ENCODE measurements around the gene PLXDC2.

Gene PLXDC2

DNA sequence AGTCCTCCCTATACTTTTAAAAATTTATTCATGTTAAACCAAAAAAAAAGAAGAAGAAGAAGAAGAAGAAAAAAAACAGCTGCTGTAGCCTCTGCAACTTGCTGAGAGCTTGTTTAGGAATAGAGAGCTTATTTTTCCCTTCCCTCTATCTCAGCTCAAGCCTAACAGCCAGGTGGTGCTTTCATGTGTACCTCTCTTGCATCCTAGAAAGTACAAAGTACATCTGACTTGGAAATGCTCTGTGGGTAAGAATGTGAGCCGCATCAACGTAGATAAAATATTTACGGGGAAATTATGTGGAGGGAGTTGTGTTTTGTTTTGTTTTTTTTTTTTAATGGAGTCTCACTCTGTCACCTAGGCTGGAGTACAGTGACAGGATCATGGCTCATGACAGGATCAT is 99.6 kb downstream of the PLXDC2 start:
- DNase-seq: no peak

- no peak for DNase-seq
These were observed 101.7 kb downstream of the PLXDC2 start for GRCh38 chr10:19917751-19918478.

GRCh38 chr10:19918794-19919193 is 102.6 kb downstream of the PLXDC2 start:
- DNase-seq: no peak

- DNase-seq: no peak
These were observed 103.4 kb downstream of the PLXDC2 start for GRCh38 chr10:19919671-19920070.

- DNase-seq: no peak
These were observed 104.0 kb downstream of the PLXDC2 start for GRCh38 chr10:19920075-19920726.

DNA sequence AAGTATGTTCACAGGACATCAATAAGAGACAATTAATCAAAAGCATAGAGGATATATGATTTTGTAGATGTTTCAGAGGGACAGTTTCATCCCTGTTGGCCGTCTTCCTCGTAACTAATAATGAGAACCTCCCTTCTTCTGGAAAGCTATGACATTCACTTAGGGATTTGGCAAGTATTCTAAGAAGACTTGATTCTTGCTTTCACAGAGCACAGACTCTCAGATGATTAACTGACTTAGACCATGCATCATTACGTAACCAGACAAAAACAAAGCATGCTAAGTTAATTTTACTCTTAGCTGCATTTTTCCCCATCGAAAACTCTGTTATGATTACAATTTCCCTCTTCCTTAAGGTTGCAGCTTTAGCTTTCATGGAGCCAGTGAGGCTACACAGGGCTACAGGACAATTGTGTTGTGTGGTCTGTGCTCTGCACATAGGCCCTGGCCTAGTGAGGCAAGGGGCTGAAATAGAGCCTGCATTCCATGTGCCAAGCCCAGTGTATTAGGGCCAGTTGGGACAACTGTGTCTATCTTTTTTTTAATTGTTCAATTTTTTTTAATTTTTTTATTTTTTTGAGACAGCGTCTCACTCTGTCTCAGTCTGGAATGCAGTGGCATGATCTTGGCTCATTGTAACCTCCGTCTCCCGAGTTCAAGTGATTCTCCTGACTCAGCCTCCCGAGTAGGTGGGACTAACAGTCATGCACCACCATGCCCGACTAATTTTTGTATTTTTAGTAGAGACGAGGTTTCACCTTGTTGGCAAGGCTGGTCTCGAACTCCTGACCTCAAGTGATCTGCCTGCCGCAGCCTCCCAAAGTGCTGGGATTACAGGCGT is 105.3 kb downstream of the PLXDC2 start:
- DNase-seq: no peak

DNA sequence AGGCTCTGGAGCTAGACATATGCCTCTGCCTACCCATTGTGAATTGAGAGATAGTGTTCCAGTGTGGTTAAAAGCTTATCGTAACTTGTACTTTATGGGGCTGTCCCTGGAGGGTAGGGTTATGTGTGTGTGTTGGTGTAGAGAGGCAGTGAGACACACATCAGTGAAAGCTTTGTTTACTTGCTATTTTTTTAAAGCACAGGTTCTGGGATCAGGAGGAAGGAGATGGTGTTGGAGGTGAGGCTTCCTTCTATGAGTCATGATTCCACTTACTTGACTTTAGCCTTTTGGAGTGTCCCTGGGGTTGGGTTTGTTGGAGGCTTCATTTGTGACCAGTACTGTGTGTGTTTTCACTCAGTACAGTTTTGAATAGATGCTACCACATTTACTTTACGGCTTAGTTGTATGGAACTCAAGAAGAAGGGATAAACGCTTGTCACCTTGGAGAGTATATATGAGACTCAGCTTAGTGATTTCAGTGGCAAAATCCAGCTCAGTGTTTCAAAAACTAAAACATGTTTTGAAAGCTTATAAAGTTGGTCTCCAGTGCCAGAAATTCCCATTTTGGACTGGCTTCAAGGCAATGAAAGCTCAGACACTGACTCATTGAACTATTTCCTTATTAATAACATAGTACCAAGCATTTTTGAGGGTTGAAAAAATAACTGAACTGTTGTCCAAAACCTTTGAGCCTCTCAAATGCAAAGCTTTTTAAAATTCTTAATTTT is 106.2 kb downstream of the PLXDC2 start:
- no peak for DNase-seq

GRCh38 chr10:19925064-19925463 is 108.8 kb downstream of the PLXDC2 start:
- no peak for DNase-seq

DNA sequence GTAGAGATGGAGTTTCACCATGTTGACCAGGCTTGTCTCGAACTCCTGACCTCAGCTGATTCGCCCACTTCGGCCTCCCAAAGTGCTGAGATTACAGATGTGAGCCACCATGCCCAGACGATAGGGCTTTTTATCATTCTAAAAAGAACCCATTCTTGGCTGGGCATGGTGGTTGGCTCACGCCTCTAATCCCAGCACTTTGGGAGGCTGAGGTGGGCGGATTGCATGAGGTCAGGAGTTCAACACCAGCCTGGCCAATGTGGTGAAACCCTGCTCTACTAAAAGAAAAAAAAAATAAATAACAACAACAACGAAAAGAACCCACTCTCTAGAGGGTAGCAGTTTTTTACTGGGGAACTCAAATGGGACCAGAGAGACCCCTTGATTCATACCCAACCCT is 112.7 kb downstream of the PLXDC2 start:
- DNase-seq: no peak

- no peak for DNase-seq
These were observed 113.4 kb downstream of the PLXDC2 start for GRCh38 chr10:19929506-19930140.

GRCh38 chr10:19930936-19931893 is 115.0 kb downstream of the PLXDC2 start:
- peak; percentile 25 for DNase-seq

- no peak for DNase-seq
These were observed 115.8 kb downstream of the PLXDC2 start for GRCh38 chr10:19931894-19932590.

GRCh38 chr10:19932806-19933371 is 116.7 kb downstream of the PLXDC2 start:
- no peak for DNase-seq

DNA sequence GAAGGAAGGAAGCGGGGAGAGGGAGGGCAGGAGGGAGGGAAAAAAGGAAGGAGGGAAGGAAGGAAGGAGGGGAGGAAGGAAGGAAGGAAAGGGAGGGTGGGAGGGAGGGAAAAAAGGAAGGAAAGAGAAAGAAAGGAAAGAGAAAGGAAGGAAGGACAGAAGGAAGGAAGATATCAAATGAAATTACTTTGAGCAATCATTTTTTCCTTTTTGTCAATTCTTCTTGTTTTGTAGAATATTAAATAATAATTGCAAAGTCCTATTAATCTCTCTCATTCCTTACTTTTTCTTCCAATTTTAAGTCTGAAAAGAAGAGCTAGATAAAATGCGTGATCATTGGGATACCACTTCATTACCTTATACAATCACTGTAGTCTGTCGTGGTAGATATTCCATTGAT is 117.5 kb downstream of the PLXDC2 start:
- DNase-seq: no peak

DNA sequence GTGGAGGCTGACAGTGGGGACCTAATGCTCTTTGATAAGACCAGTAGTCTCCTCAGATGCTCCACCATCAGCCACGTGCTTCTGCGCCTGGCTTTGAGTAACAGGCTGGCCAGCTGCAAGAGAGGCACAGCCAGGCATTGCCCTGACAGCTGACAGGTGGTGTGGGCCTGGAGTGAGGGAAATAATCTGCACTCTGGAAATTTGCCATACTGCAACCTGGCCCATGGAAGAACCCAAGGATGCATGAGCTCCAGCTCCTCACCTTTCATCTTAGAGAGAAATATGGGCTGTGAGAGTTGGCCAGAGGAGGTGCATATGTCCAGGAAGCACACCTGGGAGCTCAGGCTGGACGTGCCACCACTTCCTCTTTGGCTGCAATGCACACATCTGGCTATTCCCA is 118.9 kb downstream of the PLXDC2 start:
- no peak for DNase-seq

GRCh38 chr10:19936289-19936688 is 120.1 kb downstream of the PLXDC2 start:
- no peak for DNase-seq

- DNase-seq: no peak
These were observed 121.8 kb downstream of the PLXDC2 start for GRCh38 chr10:19937989-19938388.

DNA sequence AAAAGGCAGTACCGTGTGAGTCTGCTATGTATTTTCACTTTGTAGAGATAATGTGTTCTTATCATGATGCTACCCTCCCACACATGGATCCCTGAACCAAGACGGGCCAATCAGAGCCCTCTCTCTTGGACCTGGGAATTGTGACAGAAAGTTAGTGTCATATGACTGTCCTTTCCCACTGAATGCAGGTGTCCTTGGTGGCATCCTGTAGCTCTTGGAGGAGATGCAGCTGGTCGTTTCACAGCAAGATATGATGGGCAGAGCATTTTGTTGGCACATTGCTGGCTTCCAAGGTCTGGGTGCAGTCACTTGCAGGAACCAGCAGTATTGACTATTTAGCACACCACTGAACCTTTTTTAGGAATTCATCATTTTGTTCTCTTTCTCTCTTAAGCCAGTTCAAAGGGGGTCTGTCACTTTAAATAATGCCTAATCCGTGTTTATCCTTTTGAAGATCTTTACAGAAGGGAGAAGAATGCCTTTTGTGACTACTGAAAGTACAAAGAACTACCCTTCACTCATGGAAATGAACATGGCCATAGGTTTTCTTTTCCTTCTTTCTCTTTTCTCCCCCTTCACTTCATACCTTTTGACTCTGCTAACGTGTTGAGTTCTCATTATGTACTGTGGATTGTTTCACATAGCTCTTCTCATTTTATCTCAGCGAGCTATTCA is 125.1 kb downstream of the PLXDC2 start:
- no peak for DNase-seq

DNA sequence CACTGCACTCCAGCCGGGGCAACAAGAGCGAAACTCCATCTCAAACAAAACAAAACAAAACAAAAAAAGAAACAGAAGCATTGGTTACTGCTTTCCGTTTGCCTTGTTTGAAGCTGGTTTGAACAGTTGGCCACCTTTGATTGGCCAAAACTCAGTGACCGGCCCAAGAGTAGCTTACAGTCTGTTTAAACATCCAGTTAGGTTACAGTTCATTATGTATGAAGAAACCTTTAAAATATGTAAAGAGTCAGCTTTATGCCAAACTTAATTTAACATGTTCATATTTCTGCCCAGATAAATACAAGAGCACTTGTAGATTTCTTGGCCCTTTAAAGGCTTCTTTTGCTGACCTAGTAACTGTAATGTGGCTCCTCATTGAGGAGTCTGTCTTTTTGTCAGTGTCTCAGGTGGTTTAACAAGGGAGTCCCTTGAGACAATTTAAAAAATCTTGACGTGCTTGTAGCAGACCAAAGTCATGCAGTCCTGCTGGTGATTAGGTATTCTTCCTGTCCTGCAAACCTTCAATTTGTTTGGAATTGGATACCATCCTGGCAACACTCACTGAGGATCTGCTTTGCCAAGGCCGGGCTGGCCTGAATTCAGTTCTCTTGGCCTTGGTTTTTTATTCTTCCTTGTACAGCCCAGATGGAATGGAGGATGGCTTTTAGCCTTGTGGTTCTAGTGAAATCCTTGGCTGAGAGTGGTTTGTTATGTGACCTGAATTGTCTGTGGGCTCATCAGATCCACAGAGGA is 128.9 kb downstream of the PLXDC2 start:
- DNase-seq: no peak
